ENCODE data around the gene CDCA5.

DNA sequence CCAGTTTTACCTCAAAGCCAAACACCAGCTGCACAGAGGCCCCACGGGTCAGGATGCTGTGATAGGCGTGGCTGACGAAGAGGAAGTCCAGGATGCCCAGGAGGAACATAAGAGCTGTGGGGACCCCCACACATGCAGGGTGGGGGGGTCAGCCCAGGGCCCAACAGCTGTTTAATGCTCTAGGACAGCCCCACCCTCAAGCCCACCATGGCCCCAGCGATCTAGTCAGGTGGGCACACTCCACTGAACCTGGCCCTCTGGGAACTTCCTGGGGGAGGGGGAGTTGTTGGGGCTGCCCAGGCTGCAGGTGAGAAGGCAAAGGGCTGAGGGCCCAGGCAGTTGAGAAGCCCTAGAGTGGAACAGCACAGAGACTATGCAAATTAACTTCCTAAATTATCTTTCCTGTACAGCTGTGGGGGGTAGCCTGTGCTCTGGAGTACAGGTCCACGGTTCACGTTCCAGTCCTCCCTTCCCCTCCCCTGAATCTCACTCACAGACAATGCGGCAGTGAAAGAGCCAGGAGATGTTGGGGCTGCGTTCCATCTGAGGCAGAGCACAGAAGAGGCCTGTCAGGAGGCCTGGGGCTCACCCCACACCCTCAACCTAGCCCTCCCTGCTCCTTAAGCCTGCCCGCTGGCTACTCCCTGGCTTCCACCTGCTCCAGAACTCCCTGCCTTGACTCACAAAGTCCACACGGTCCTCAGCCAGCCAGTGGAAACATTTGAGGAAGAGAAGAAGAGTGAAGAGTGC, 48.6 kb upstream of the CDCA5 start:
- TF ChIP-seq EZH2phosphoT487 (IDR thresholded peaks at IDR 0.05; ENCODE audit: borderline replicate concordance) = no peak
- TF ChIP-seq, protein P1, sequence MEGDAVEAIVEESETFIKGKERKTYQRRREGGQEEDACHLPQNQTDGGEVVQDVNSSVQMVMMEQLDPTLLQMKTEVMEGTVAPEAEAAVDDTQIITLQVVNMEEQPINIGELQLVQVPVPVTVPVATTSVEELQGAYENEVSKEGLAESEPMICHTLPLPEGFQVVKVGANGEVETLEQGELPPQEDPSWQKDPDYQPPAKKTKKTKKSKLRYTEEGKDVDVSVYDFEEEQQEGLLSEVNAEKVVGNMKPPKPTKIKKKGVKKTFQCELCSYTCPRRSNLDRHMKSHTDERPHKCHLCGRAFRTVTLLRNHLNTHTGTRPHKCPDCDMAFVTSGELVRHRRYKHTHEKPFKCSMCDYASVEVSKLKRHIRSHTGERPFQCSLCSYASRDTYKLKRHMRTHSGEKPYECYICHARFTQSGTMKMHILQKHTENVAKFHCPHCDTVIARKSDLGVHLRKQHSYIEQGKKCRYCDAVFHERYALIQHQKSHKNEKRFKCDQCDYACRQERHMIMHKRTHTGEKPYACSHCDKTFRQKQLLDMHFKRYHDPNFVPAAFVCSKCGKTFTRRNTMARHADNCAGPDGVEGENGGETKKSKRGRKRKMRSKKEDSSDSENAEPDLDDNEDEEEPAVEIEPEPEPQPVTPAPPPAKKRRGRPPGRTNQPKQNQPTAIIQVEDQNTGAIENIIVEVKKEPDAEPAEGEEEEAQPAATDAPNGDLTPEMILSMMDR (conservative IDR thresholded peaks at IDR 0.05; ENCODE audit: low read length) = no peak

Data from Loucy (cell line).